ENCODE measurements around the gene SLC12A5.

SLC12A5 gene

GRCh38 chr20:46025376-46025783 lies 3.6 kb upstream of the SLC12A5 start:
- in situ Hi-C loops (cut with MboI; ENCODE audit: low sequenced_read_pairs) = no loop called here

- in situ Hi-C loops (cut with MboI; ENCODE audit: low sequenced_read_pairs) = no loop called here
Observed at GRCh38 chr20:46027245-46027853, 1.7 kb upstream of the SLC12A5 start.

GRCh38 chr20:46028110-46028509 lies 905 bp upstream of the SLC12A5 start:
- in situ Hi-C loops (cut with MboI; ENCODE audit: low sequenced_read_pairs) = no loop called here

- in situ Hi-C loops (cut with MboI; ENCODE audit: low sequenced_read_pairs) = no loop called here
Observed at GRCh38 chr20:46030284-46031013, 1.4 kb downstream of the SLC12A5 start.

GRCh38 chr20:46031014-46031569 lies 2.1 kb downstream of the SLC12A5 start:
- in situ Hi-C loops (cut with MboI; ENCODE audit: low sequenced_read_pairs) = no loop called here

- in situ Hi-C loops (cut with MboI; ENCODE audit: low sequenced_read_pairs) = no loop called here
Observed at GRCh38 chr20:46031701-46032254, 2.8 kb downstream of the SLC12A5 start.

GRCh38 chr20:46034039-46034438 lies 5.0 kb downstream of the SLC12A5 start:
- in situ Hi-C loops (cut with MboI; ENCODE audit: low sequenced_read_pairs) = no loop called here

GRCh38 chr20:46035253-46035652 lies 6.2 kb downstream of the SLC12A5 start:
- in situ Hi-C loops (cut with MboI; ENCODE audit: low sequenced_read_pairs) = no loop called here

GRCh38 chr20:46035713-46036112 lies 6.7 kb downstream of the SLC12A5 start:
- in situ Hi-C loops (cut with MboI; ENCODE audit: low sequenced_read_pairs) = no loop called here

- in situ Hi-C loops (cut with MboI; ENCODE audit: low sequenced_read_pairs) = no loop called here
Observed at GRCh38 chr20:46036370-46036769, 7.4 kb downstream of the SLC12A5 start.

GRCh38 chr20:46037036-46037435 lies 8.0 kb downstream of the SLC12A5 start:
- in situ Hi-C loops (cut with MboI; ENCODE audit: low sequenced_read_pairs) = no loop called here

GRCh38 chr20:46040902-46041535 lies 12.0 kb downstream of the SLC12A5 start:
- in situ Hi-C loops (cut with MboI; ENCODE audit: low sequenced_read_pairs) = no loop called here

GRCh38 chr20:46043556-46043955 lies 14.5 kb downstream of the SLC12A5 start:
- in situ Hi-C loops (cut with MboI; ENCODE audit: low sequenced_read_pairs) = no loop called here

- in situ Hi-C loops (cut with MboI; ENCODE audit: low sequenced_read_pairs) = no loop called here
Observed at GRCh38 chr20:46044896-46045295, 15.9 kb downstream of the SLC12A5 start.

GRCh38 chr20:46046588-46047310 lies 17.7 kb downstream of the SLC12A5 start:
- in situ Hi-C loops (cut with MboI; ENCODE audit: low sequenced_read_pairs) = no loop called here

GRCh38 chr20:46047821-46048220 lies 18.8 kb downstream of the SLC12A5 start:
- in situ Hi-C loops (cut with MboI; ENCODE audit: low sequenced_read_pairs) = no loop called here

- in situ Hi-C loops (cut with MboI; ENCODE audit: low sequenced_read_pairs) = no loop called here
Observed at GRCh38 chr20:46049190-46049589, 20.2 kb downstream of the SLC12A5 start.

- in situ Hi-C loops (cut with MboI; ENCODE audit: low sequenced_read_pairs) = no loop called here
Observed at GRCh38 chr20:46049815-46050214, 20.8 kb downstream of the SLC12A5 start.

- in situ Hi-C loops (cut with MboI; ENCODE audit: low sequenced_read_pairs) = no loop called here
Observed at GRCh38 chr20:46050444-46050843, 21.4 kb downstream of the SLC12A5 start.

GRCh38 chr20:46050885-46051284 lies 21.9 kb downstream of the SLC12A5 start:
- in situ Hi-C loops (cut with MboI; ENCODE audit: low sequenced_read_pairs) = no loop called here
